H1 (cell line): ENCODE results near the gene NTN4. TPM values are rescaled to one million over a fixed set of nuclear protein-coding genes. Genes with fewer than 3 reads are reported as not detected.

Experiments used
- CTCF ChIA-PET: fragments of 300-600 bp; sonication (Branson Sonifier 250); formaldehyde crosslinking; loops from one replicate; lab custom pipeline; 2021; ENCODE audit not compliant: partially characterized antibody; lab: Charles Lee
- POLR2A ChIA-PET: fragments of 300-600 bp; sonication (Branson Sonifier 250); formaldehyde crosslinking; loops from one replicate; lab custom pipeline; 2021; ENCODE audit warnings: inconsistent platforms; ENCODE audit not compliant: partially characterized antibody; lab: Charles Lee
- DNase-seq, 2 experiments: peaks; one replicate each; pipeline versions ENCODE4 v3.0.0 to v3.0.0-alpha.2; 2010 to 2022; ENCODE audit warnings: low spot score in 2 of 2, low read depth in 1 of 2, mixed read lengths in 1 of 2
- FAIRE-seq: peaks from 2 replicates; lab custom pipeline; 2011; peaks lifted over from hg19 to GRCh38; lab: Jason Lieb, UNC
- H2AFZ ChIP-seq: 2 replicates; pipeline ENCODE4 v1.8.1; 2012; ENCODE audit warnings: low read length, inconsistent platforms
- H2AK5ac ChIP-seq: 2 replicates; pipeline ENCODE4 v1.6.1; 2013; ENCODE audit warnings: low read depth, low read length
- H2BK120ac ChIP-seq: replicated peaks from 2 replicates; pipeline ENCODE3; 2013; ENCODE audit warnings: low read depth, low read length, inconsistent platforms
- H2BK12ac ChIP-seq: 2 replicates; pipeline ENCODE4 v1.6.1; 2013; ENCODE audit warnings: low read depth, low read length
- H2BK15ac ChIP-seq: 2 replicates; pipeline ENCODE4 v1.6.1; 2013; ENCODE audit warnings: low read length
- H2BK20ac ChIP-seq: 2 replicates; pipeline ENCODE4 v1.6.1; 2013; ENCODE audit warnings: low read length
- H2BK5ac ChIP-seq: 2 replicates; pipeline ENCODE4 v1.6.1; 2013; ENCODE audit warnings: low read depth, low read length
- H3K14ac ChIP-seq: 2 replicates; pipeline ENCODE4 v1.6.1; 2013; ENCODE audit warnings: inconsistent platforms; ENCODE audit not compliant: insufficient read length
- H3K18ac ChIP-seq: 2 replicates; pipeline ENCODE4 v1.6.1; 2013; ENCODE audit warnings: low read length; ENCODE audit errors: extremely low read depth
- H3K23ac ChIP-seq: 2 replicates; pipeline ENCODE4 v1.6.1; 2013; ENCODE audit warnings: inconsistent platforms; ENCODE audit not compliant: insufficient read length
- H3K23me2 ChIP-seq: 2 replicates; pipeline ENCODE4 v1.6.1; 2013; ENCODE audit warnings: low read depth, low read length
- H3K27ac ChIP-seq: 2 replicates; pipeline ENCODE4 v1.6.1; 2011; ENCODE audit warnings: low read depth, low read length, inconsistent platforms
- H3K27me3 ChIP-seq, 4 experiments: replicated peaks in 1 of 4; 1 replicate in 1 of 4; 2 replicates in 3 of 4; pipeline versions ENCODE4 v1.6.1 to v1.8.1; 2011 to 2013; ENCODE audit warnings: low read length in 3 of 4, mild to moderate bottlenecking in 3 of 4, inconsistent platforms in 2 of 4, mixed read lengths in 2 of 4, moderate library complexity in 1 of 4; ENCODE audit not compliant: control insufficient read depth in 3 of 4, insufficient read depth in 3 of 4; ENCODE audit errors: extremely low read depth in 1 of 4
- H3K36me3 ChIP-seq, 4 experiments: 2 replicates each; pipeline versions ENCODE4 v1.6.1 to v1.8.1; 2011 to 2013; ENCODE audit warnings: mild to moderate bottlenecking in 4 of 4, low read length in 3 of 4, moderate library complexity in 2 of 4, control low read depth in 1 of 4, inconsistent platforms in 1 of 4; ENCODE audit not compliant: insufficient read depth in 4 of 4, control insufficient read depth in 2 of 4
- H3K4ac ChIP-seq: replicated peaks from 2 replicates; pipeline ENCODE3; 2013; ENCODE audit warnings: low read length, low read depth, mixed read lengths, inconsistent platforms; ENCODE audit not compliant: insufficient read length
- H3K4me1 ChIP-seq, 4 experiments: replicated peaks in 1 of 4; 1 replicate in 1 of 4; 2 replicates in 3 of 4; pipeline versions ENCODE4 v1.6.1 to v1.8.1; 2011 to 2013; ENCODE audit warnings: low read length in 3 of 4, inconsistent platforms in 2 of 4, mixed read lengths in 1 of 4; ENCODE audit not compliant: insufficient read depth in 4 of 4, control insufficient read depth in 3 of 4
- H3K4me2 ChIP-seq, 2 experiments: 2 replicates each; pipeline versions ENCODE4 v1.6.1 to v1.8.1; 2011 to 2013; ENCODE audit warnings: low read depth in 2 of 2, low read length in 2 of 2, control low read depth in 1 of 2, inconsistent platforms in 1 of 2, mild to moderate bottlenecking in 1 of 2; ENCODE audit not compliant: insufficient read depth in 1 of 2
- H3K4me3 ChIP-seq, 4 experiments: fragments of 200-600, 300-600 bp in 1 of 4; sonication (generic), shearing (Covaris generic), sonication (Bioruptor Twin) in 1 of 4; 2 replicates each; pipeline versions ENCODE4 v1.5.1 to v1.8.1; 2011 to 2016; ENCODE audit warnings: low read length in 4 of 4, low read depth in 3 of 4, control low read depth in 2 of 4, inconsistent platforms in 2 of 4, mild to moderate bottlenecking in 2 of 4, mixed read lengths in 1 of 4, moderate library complexity in 1 of 4; ENCODE audit not compliant: insufficient read depth in 2 of 4; ENCODE audit errors: extremely low read depth in 1 of 4
- H3K56ac ChIP-seq: replicated peaks from 2 replicates; pipeline ENCODE3; 2013; ENCODE audit warnings: low read depth, mild to moderate bottlenecking, mixed read lengths, low read length, inconsistent platforms; ENCODE audit not compliant: insufficient read length
- H3K79me1 ChIP-seq: 2 replicates; pipeline ENCODE4 v1.6.1; 2013; ENCODE audit warnings: low read depth, low read length, control low read depth
- H3K79me2 ChIP-seq, 2 experiments: 2 replicates each; pipeline versions ENCODE4 v1.6.1 to v1.8.1; 2012 to 2013; ENCODE audit warnings: low read length in 2 of 2, mild to moderate bottlenecking in 2 of 2, inconsistent platforms in 1 of 2; ENCODE audit not compliant: insufficient read depth in 2 of 2, control insufficient read depth in 1 of 2
- H3K9ac ChIP-seq, 4 experiments: replicated peaks in 1 of 4; 1 replicate in 1 of 4; 2 replicates in 3 of 4; pipeline versions ENCODE4 v1.6.1 to v1.8.1; 2011 to 2013; ENCODE audit warnings: low read depth in 3 of 4, low read length in 3 of 4, control low read depth in 2 of 4, mild to moderate bottlenecking in 2 of 4, moderate library complexity in 2 of 4, inconsistent platforms in 1 of 4; ENCODE audit errors: extremely low read depth in 1 of 4
- H3K9me3 ChIP-seq, 2 experiments: 2 replicates each; pipeline versions ENCODE4 v1.6.1 to v1.8.1; 2012 to 2013; ENCODE audit warnings: mild to moderate bottlenecking in 2 of 2, moderate library complexity in 2 of 2, control low read depth in 1 of 2, inconsistent platforms in 1 of 2, low read depth in 1 of 2, low read length in 1 of 2, mixed read lengths in 1 of 2; ENCODE audit not compliant: insufficient read depth in 2 of 2
- H4K20me1 ChIP-seq, 2 experiments: replicated peaks in 1 of 2; 2 replicates each; pipeline versions ENCODE3 to v1.8.1; 2011 to 2013; ENCODE audit warnings: inconsistent platforms in 2 of 2, low read length in 2 of 2, mild to moderate bottlenecking in 1 of 2; ENCODE audit not compliant: insufficient read depth in 2 of 2, control insufficient read depth in 1 of 2
- H4K5ac ChIP-seq: 2 replicates; pipeline ENCODE4 v1.6.1; 2013; ENCODE audit warnings: low read length, low read depth, mixed read lengths, inconsistent platforms; ENCODE audit not compliant: insufficient read length
- H4K8ac ChIP-seq: 2 replicates; pipeline ENCODE4 v1.8.0; 2013; ENCODE audit warnings: mild to moderate bottlenecking, moderate library complexity, low read length, inconsistent platforms; ENCODE audit not compliant: insufficient read depth; ENCODE audit errors: extremely low read depth
- H4K91ac ChIP-seq: replicated peaks from 2 replicates; pipeline ENCODE3; 2013; ENCODE audit warnings: low read length, mixed read lengths, inconsistent platforms; ENCODE audit not compliant: insufficient read length
- BCL11A ChIP-seq, 2 experiments: IDR thresholded peaks; one replicate each; pipeline ENCODE4 v1.6.1; 2011; ENCODE audit warnings: low read depth in 2 of 2, low read length in 2 of 2, mild to moderate bottlenecking in 2 of 2
- CHD2 ChIP-seq: IDR thresholded peaks from 2 replicates; pipeline ENCODE4 v1.6.1; 2012; ENCODE audit warnings: low read length, improper control_type of control experiment
- NANOG ChIP-seq: IDR thresholded peaks from 2 replicates; pipeline ENCODE4 v1.6.1; 2011; ENCODE audit warnings: low read length, low read depth, mild to moderate bottlenecking, inconsistent platforms; ENCODE audit not compliant: insufficient read depth, poor library complexity, severe bottlenecking
- POLR2A ChIP-seq, 2 experiments: IDR thresholded peaks; 1 replicate in 1 of 2; 2 replicates in 1 of 2; pipeline ENCODE4 v1.6.1; 2011; ENCODE audit warnings: low read depth in 2 of 2, low read length in 2 of 2, mild to moderate bottlenecking in 2 of 2; ENCODE audit errors: control extremely low read depth in 1 of 2
- RNF2 ChIP-seq: fragments of 200-900, 300-1000 bp; sonication (generic); IDR thresholded peaks from 2 replicates; pipeline ENCODE4 v1.7.1; 2016; ENCODE audit warnings: borderline replicate concordance, low read depth, mild to moderate bottlenecking, antibody characterized with exemption, low read length; ENCODE audit not compliant: poor library complexity, severe bottlenecking; ENCODE audit errors: missing control alignments
- SRF ChIP-seq: IDR thresholded peaks from 2 replicates; pipeline ENCODE4 v1.6.1; 2011; ENCODE audit warnings: mild to moderate bottlenecking, low read depth, low read length, moderate library complexity
- WGBS, 2 experiments: shearing (Covaris generic) in 1 of 2; methylation state at CpG; one replicate each; pipeline versions ENCODE4 v1.1.6 to v1.1.7; 2013 to 2015; ENCODE audit warnings: low lambda C conversion rate in 2 of 2, mixed read lengths in 2 of 2, inconsistent platforms in 1 of 2, low coverage in 1 of 2, missing lambda C conversion rate in 1 of 2; ENCODE audit not compliant: insufficient replicate concordance in 2 of 2, insufficient coverage in 1 of 2, insufficient read length in 1 of 2; ENCODE audit errors: extremely low coverage in 1 of 2, missing lambda C conversion rate in 1 of 2; 5-methylcytosine and 5-hydroxymethylcytosine counted together
- polyA plus RNA-seq, 7 experiments: library from polyadenylated mRNA; depleted of rRNA in 3 of 7; stranded (reverse) in 5 of 7; unstranded in 2 of 7; fragments of >200 nt in 5 of 7; fragments of 200-250 nt in 2 of 7; gene quantifications; 1 replicate in 5 of 7; 2 replicates in 1 of 7; 4 replicates in 1 of 7; pipeline versions ENCODE4 v1.2.1 to v1.2.3, GENCODE V29; 2011 to 2013; ENCODE audit warnings: missing spikeins in 2 of 7, mixed read lengths in 2 of 7
- total RNA-seq: library from RNA; stranded (reverse); fragmentation: NEBNext Ultra II Directional; extraction: Animal tissue kit (Norgen Biotek cat#: 25700); gene quantifications from 2 replicates; pipeline ENCODE4 v1.2.1, GENCODE V29; 2021
- TF ChIP-seq, protein P1 (sequence below): IDR thresholded peaks from 2 replicates; pipeline ENCODE4 v1.6.1; 2012; ENCODE audit warnings: low read length, inconsistent platforms
- TF ChIP-seq, protein P2 (sequence below): IDR thresholded peaks from 2 replicates; pipeline ENCODE4 v1.6.1; 2011; ENCODE audit warnings: low read length, improper control_type of control experiment

The NTN4 gene
- total and polyA plus RNA-seq, 2 of the 8 experiments (the other 6 are each of a cell fraction or from before 2014, with no cell fraction given) = 0.74 to 1.3 TPM

DNA sequence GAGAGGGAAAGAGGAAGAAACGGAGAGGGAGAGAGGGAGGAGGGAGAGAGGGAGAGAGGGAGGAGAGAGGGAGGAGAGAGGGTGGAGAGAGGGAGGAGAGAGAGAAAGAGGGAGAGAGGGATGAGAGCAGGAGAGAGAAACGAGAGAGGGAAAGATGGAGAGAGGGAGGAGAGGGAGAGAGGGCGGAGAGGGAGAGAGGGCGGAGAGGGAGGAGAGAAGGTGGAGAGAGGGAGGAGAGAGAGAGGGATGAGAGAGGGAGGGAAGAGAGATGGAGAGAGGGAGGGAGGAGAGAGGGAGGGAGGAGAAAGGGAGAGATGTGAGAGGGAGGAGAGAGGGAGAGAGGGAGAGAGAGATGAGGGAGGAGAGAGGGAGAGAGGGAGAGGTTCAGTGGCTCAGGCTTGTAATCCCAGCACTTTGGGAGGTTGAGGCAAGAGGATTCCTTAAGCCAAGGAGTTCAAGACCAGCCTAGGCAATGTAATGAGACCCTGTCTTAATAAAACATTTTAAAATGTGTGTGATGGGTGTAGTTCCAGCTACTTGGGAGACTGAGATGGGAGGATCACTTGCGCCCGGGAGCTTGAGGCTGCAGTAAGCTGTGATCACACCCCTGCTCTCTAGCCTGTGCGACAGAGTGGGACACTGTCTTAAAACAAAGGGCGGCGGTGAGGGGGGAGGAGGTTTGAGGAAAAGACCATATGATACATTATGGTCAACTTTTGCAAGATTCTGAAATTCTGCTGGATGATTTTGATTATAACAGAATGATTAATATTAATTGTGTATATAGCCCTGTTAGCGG is 46.9 kb upstream of the NTN4 start:
- no peak overlapping the region for H3K56ac ChIP-seq
- H4K20me1 ChIP-seq = no peaks in the 10 kb centered on the region
- no peak for DNase-seq
- H3K4ac ChIP-seq = no peak overlapping the region
- ChIA-PET CTCF (interaction anchor here (0.6 kb wide), 1 partner anchor 60 kb away, joined by 3 read pairs; no protein-coding TSS in a partner anchor), POLR2A (interaction anchor here (0.8 to 1.2 kb wide), 2 partner anchors 23 to 32 kb away, joined by 3 read pairs; no protein-coding TSS in a partner anchor)
- H3K23ac ChIP-seq = no peak overlapping the region
- FAIRE-seq = no peak
- H4K91ac ChIP-seq = no peak overlapping the region
- no peaks in the 10 kb centered on the region for H3K27me3 ChIP-seq
- H3K9ac ChIP-seq = no peak overlapping the region
- H3K9me3 ChIP-seq = no peaks in the 10 kb centered on the region
- H3K79me2 ChIP-seq = no peaks in the 10 kb centered on the region
- H3K4me3 ChIP-seq = peak overlapping the region in 1 of 4 experiments; percentile 19; a peak in 1 of 8 replicates
- H3K27ac ChIP-seq = no peak overlapping the region
- H3K79me1 ChIP-seq = no peaks in the 10 kb centered on the region
- H2BK5ac ChIP-seq = no peak overlapping the region
- no peaks in the 10 kb centered on the region for H3K36me3 ChIP-seq
- no peak overlapping the region for H3K14ac ChIP-seq
- no peak overlapping the region for H2BK20ac ChIP-seq
- peak overlapping the region; percentile 21 to 68; a peak in 3 of 4 replicates for H3K4me2 ChIP-seq
- H2AK5ac ChIP-seq = no peak overlapping the region
- no peak overlapping the region; the same call in none of the 2 replicates for H3K18ac ChIP-seq
- H2BK12ac ChIP-seq = no peak overlapping the region
- WGBS, 2 experiments = 53 to 65% methylated on average over 2 to 10 of the region's 10 CpGs
- H4K8ac ChIP-seq = no peak overlapping the region
- no peak overlapping the region for H4K5ac ChIP-seq
- H3K4me1 ChIP-seq = peaks cover 0 to 3% (median 0%) of the 10 kb centered on the region in 4 experiments; a peak in 1 of 7 replicates
- H2BK15ac ChIP-seq = no peak overlapping the region
- H2AFZ ChIP-seq = peak overlapping the region; percentile 88
- H3K23me2 ChIP-seq = no peaks in the 10 kb centered on the region; the same call in 1 of the 2 replicates
- no peak overlapping the region for H2BK120ac ChIP-seq
- TF ChIP-seq SRF (no peak), BCL11A (IDR thresholded peaks at IDR 0.05; ENCODE audit: low read depth in 2 of 2, low read length in 2 of 2) (no peak), NANOG (no peak), RNF2 (no peak), CHD2 (no peak), POLR2A (IDR thresholded peaks at IDR 0.05; ENCODE audit: control extremely low read depth in 1 of 2, low read depth in 2 of 2, low read length in 2 of 2) (no peak)
- TF ChIP-seq, protein P1, sequence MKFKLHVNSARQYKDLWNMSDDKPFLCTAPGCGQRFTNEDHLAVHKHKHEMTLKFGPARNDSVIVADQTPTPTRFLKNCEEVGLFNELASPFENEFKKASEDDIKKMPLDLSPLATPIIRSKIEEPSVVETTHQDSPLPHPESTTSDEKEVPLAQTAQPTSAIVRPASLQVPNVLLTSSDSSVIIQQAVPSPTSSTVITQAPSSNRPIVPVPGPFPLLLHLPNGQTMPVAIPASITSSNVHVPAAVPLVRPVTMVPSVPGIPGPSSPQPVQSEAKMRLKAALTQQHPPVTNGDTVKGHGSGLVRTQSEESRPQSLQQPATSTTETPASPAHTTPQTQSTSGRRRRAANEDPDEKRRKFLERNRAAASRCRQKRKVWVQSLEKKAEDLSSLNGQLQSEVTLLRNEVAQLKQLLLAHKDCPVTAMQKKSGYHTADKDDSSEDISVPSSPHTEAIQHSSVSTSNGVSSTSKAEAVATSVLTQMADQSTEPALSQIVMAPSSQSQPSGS = no peak
- TF ChIP-seq, protein P2, sequence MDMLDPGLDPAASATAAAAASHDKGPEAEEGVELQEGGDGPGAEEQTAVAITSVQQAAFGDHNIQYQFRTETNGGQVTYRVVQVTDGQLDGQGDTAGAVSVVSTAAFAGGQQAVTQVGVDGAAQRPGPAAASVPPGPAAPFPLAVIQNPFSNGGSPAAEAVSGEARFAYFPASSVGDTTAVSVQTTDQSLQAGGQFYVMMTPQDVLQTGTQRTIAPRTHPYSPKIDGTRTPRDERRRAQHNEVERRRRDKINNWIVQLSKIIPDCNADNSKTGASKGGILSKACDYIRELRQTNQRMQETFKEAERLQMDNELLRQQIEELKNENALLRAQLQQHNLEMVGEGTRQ = no peak
